SJSA1 (cell line): ENCODE data around the gene S100A6. TPM values are rescaled to one million over a fixed set of nuclear protein-coding genes. Genes with fewer than 3 reads are reported as not detected.
"Not testable (repeated sequence)": the region's sequence is repeated elsewhere in the genome, so short reads cannot be mapped to it uniquely, and the experiment has no call there.

ENCODE experiments used
- DNase-seq, 2 experiments: peaks; one replicate each; pipeline ENCODE4 v3.0.0-alpha.2; 2015 to 2020; ENCODE audit warnings: low spot score in 2 of 2, low read depth in 1 of 2
- H3K27ac ChIP-seq: fragments of 250-450 bp; sonication (Bioruptor Pico); 2 replicates; pipeline ENCODE4 v1.5.1; 2020; ENCODE audit warnings: mild to moderate bottlenecking, moderate library complexity
- H3K27me3 ChIP-seq: fragments of 250-450 bp; sonication (Bioruptor Pico); replicated peaks from 2 replicates; pipeline ENCODE4 v1.5.1; 2020; ENCODE audit warnings: mild to moderate bottlenecking, moderate library complexity
- H3K36me3 ChIP-seq: fragments of 250-450 bp; sonication (Bioruptor Pico); 2 replicates; pipeline ENCODE4 v1.5.1; 2020; ENCODE audit warnings: mild to moderate bottlenecking
- H3K4me1 ChIP-seq: fragments of 250-450 bp; sonication (Bioruptor Pico); replicated peaks from 2 replicates; pipeline ENCODE4 v1.6.1; 2021; ENCODE audit warnings: mild to moderate bottlenecking
- H3K4me3 ChIP-seq: fragments of 250-450 bp; sonication (Bioruptor Pico); 2 replicates; pipeline ENCODE4 v1.5.1; 2020; ENCODE audit warnings: mild to moderate bottlenecking
- H3K9me3 ChIP-seq: fragments of 250-450 bp; sonication (Bioruptor Pico); replicated peaks from 2 replicates; pipeline ENCODE4 v1.5.1; 2020; ENCODE audit warnings: mild to moderate bottlenecking
- total RNA-seq: library from RNA; depleted of rRNA; stranded (reverse); fragments of >200 nt; shearing (Covaris generic); gene quantifications from 2 replicates; pipeline ENCODE4 v1.2.3, GENCODE V29; 2014

Gene S100A6
- total RNA-seq, 1 experiment from 2014 or later = 609 TPM

DNA sequence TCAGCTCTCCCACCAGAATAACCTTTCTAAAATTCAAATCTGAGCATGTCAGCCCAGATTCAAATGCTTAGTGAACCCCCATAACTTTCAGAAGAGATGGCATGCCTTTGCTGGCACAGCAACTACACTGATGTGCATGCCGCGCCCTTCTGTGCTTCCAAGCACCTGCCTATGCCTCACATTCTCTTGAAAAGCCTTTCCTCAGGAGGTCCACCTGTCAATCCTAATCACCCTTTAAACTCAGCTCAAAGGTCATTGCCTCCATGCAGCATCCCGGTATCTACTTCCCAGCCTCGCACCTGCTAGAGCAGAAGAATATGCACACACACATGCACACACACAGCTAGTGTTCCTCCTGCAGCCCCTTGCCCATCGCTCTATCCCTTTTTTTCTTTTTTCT lies 35.1 kb upstream of the S100A6 start:
- Histone ChIP-seq H3K36me3 (0 out of 2 replicates have a peak, but pooled peaks cover 4% of the 10 kb centered on the region), H3K4me3 (no peak overlapping the region), H3K27me3 (no peaks in the 10 kb centered on the region), H3K9me3 (no peaks in the 10 kb centered on the region), H3K4me1 (peaks cover 36% of the 10 kb centered on the region), H3K27ac (no peak overlapping the region)
- DNase-seq = no peak

DNA sequence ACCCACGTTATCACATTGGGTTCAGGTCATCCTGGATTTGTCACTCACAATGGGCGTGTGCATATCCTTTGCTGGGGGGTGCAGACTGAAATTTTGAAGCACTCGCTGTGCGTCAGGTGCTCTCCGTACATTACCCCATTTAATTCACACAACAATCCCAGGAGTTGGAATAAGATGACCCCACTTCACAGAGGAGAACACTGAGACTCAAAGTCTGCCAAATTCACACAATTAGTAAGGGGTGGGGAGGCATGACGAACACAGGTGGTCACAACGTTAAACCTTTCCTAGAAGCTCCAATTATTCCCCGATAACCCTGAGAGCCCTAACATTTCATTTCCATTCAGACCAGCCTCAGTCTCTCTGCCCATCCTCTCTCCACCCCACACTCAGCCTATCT lies 33.7 kb upstream of the S100A6 start:
- Histone ChIP-seq H3K4me3 (no peak overlapping the region), H3K27ac (no peak overlapping the region), H3K36me3 (0 out of 2 replicates have a peak, but pooled peaks cover 4% of the 10 kb centered on the region), H3K27me3 (no peaks in the 10 kb centered on the region), H3K9me3 (no peaks in the 10 kb centered on the region), H3K4me1 (peaks cover 46% of the 10 kb centered on the region)
- DNase-seq = no peak

GRCh38 chr1:153568367-153569099 lies 32.7 kb upstream of the S100A6 start:
- peak overlapping the region; percentile 99 for H3K27ac ChIP-seq
- no peaks in the 10 kb centered on the region for H3K27me3 ChIP-seq
- peak; percentile 92 for DNase-seq
- 0 out of 2 replicates have a peak, but pooled peaks cover 4% of the 10 kb centered on the region for H3K36me3 ChIP-seq
- peaks cover 46% of the 10 kb centered on the region for H3K4me1 ChIP-seq
- H3K9me3 ChIP-seq = no peaks in the 10 kb centered on the region
- no peak overlapping the region for H3K4me3 ChIP-seq

DNA sequence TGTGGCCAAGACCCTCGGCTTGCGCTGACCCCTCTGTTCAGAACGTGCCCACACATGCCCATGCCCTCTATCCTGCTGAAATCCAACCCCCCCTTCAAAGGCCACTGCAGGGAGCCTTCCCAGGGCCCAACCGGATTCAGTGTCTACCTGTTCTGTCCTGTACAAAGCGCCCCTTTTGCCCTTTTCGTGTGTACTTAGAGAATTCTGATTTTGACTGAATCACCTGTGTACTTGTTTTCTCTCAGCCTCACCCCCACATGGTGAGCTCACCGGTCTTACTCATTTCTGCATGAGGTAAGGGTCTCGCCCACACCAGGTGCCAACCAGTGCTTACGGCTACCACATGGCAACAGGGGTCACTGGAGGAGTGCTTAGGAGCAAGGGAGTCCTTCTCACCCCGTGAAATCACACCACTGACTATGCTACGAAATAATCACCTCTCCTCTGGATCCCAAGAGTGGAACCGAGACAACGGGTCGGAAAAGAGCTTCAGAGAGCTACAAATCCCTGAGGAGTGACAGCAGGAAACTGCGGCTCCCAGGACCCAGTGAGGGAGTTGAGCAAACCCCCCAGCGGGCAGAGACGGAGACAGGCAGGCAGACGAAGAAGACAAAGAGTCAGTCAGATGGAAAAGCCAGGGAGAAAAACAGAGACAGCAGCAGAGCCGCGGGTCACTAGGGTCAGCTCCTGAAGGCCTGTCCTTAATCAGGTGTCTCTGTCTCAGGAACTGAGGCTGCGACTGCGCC lies 32.0 kb upstream of the S100A6 start:
- no peak overlapping the region for H3K4me3 ChIP-seq
- H3K9me3 ChIP-seq = no peaks in the 10 kb centered on the region
- peaks cover 45% of the 10 kb centered on the region for H3K4me1 ChIP-seq
- peak overlapping the region; percentile 99 for H3K27ac ChIP-seq
- DNase-seq = peak in 1 of 2 experiments; percentile 37
- no peaks in the 10 kb centered on the region for H3K27me3 ChIP-seq
- H3K36me3 ChIP-seq = 0 out of 2 replicates have a peak, but pooled peaks cover 4% of the 10 kb centered on the region

DNA sequence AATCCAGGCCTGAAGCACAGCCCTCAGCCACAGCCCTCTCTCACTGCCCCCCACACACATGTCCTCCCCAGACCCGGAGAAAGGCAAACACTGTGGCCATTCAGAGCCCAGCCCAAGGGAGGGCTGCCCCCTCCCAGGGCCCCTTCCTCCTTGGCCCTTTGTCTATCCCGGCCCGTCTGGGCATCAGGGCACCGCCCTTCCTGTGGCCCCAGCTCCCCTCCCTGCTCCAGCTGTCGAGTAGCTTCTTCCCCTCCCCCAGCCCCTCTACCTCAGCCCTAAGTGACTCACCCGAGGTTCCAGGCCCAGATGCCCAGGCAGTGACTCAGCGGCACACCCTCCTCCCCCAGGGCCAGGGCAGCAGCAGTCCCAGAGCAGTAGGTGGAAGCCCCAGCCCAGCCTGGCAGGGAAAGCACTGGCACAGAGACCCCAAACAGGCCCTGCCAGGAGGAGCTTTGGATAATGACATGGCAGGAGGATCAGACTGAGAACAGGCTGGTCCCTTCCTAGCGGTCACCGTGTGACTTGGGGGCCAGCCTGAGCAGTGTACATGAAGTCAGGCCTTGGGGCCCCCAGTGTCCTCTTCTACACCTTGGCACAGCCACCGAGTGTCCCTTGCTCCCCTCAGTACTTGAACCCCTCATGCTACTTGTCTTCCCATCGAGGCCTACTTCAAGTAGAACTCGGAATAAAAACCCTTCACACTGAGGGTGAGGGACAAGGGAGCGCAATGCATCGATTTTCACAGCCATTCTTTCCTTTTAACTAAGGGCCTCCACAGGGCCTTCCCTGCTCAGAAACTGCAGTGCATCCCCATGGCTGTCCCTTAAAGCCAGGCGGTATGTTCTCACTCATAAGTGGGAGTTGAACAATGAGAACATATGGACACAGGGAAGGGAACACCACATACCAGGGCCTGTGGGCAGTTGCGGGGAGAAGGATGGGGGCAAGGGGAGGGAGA lies 30.9 kb upstream of the S100A6 start:
- peak overlapping the region; percentile 99 for H3K27ac ChIP-seq
- no peaks in the 10 kb centered on the region for H3K27me3 ChIP-seq
- H3K4me1 ChIP-seq = peaks cover 51% of the 10 kb centered on the region
- 0 out of 2 replicates have a peak, but pooled peaks cover 4% of the 10 kb centered on the region for H3K36me3 ChIP-seq
- peak; percentile 99 to 100 for DNase-seq
- no peaks in the 10 kb centered on the region for H3K9me3 ChIP-seq
- no peak overlapping the region for H3K4me3 ChIP-seq

GRCh38 chr1:153565529-153566374 lies 30.0 kb upstream of the S100A6 start, which contains the start of gene S100A2:
TSS of gene S100A2 (minus strand) at chr1:153565844. CDS start at chr1:153563877, 1,967 bp downstream.
- no peak within 1 kb of the TSS for H3K4me3 ChIP-seq
- DNase-seq = peak; percentile 91 to 92
- H3K27ac ChIP-seq = peak within 1 kb of the TSS; percentile 99
- no peaks in the 10 kb centered on the region for H3K27me3 ChIP-seq
- no peaks in the 10 kb centered on the region for H3K9me3 ChIP-seq
- H3K36me3 ChIP-seq = 0 out of 2 replicates have a peak, but pooled peaks cover 4% of the 10 kb centered on the region
- peaks cover 54% of the 10 kb centered on the region for H3K4me1 ChIP-seq

GRCh38 chr1:153563991-153564390 lies 28.2 kb upstream of the S100A6 start:
- peaks cover 53% of the 10 kb centered on the region for H3K4me1 ChIP-seq
- no peak overlapping the region for H3K4me3 ChIP-seq
- H3K36me3 ChIP-seq = 0 out of 2 replicates have a peak, but pooled peaks cover 4% of the 10 kb centered on the region
- no peaks in the 10 kb centered on the region for H3K27me3 ChIP-seq
- H3K27ac ChIP-seq = no peak overlapping the region
- H3K9me3 ChIP-seq = no peaks in the 10 kb centered on the region
- no peak for DNase-seq

GRCh38 chr1:153563483-153563901 lies 27.7 kb upstream of the S100A6 start:
- H3K4me3 ChIP-seq = no peak overlapping the region
- H3K27me3 ChIP-seq = no peaks in the 10 kb centered on the region
- 0 out of 2 replicates have a peak, but pooled peaks cover 4% of the 10 kb centered on the region for H3K36me3 ChIP-seq
- H3K4me1 ChIP-seq = peaks cover 48% of the 10 kb centered on the region
- DNase-seq = no peak
- H3K9me3 ChIP-seq = no peaks in the 10 kb centered on the region
- H3K27ac ChIP-seq = no peak overlapping the region

GRCh38 chr1:153562021-153562420 lies 26.2 kb upstream of the S100A6 start:
- not testable (repeated sequence) for H3K9me3 ChIP-seq, H3K27ac ChIP-seq, DNase-seq, H3K4me3 ChIP-seq, H3K36me3 ChIP-seq, H3K27me3 ChIP-seq
- peaks cover 34% of the 10 kb centered on the region for H3K4me1 ChIP-seq

- Histone ChIP-seq H3K9me3 (no peaks in the 10 kb centered on the region), H3K27me3 (no peaks in the 10 kb centered on the region), H3K36me3 (no peaks in the 10 kb centered on the region), H3K4me3 (no peak overlapping the region), H3K27ac (no peak overlapping the region), H3K4me1 (peaks cover 29% of the 10 kb centered on the region)
- no peak for DNase-seq
These were observed 25.7 kb upstream of the S100A6 start for GRCh38 chr1:153561466-153561985.

DNA sequence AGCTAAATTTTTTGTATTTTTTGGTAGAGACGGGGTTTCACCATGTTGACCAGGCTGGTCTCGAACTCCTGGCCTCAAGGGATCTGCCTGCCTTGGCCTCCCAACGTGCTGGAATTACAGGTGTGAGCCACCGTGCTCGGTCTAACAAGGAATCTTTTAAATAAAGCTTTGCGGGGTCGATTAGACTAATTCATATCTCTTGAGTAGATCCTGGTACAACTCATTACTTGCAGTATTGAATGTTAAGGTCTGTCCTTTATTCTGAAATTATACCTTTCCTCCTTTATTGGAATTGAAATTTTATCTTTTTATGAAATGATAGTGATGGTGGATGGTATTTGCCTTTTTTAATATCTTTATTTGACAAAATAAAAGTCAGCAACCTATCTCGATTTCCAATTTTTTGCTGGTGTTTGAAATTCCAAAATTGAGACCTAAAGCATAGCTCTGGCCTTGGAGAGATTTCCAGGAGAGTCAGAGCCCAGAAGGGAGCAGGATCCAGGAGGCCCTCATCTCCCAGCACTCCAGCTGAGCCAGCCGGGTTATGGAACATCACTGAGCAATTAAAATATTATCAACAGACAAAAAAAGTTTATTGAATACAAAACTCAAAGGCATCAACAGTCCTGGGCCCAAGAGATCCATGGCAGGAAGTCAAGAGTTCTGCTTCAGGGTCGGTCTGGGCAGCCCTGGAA lies 25.1 kb upstream of the S100A6 start:
- Histone ChIP-seq H3K4me3 (no peak overlapping the region), H3K27me3 (no peaks in the 10 kb centered on the region), H3K27ac (no peak overlapping the region), H3K9me3 (no peaks in the 10 kb centered on the region), H3K4me1 (peaks cover 23% of the 10 kb centered on the region), H3K36me3 (no peaks in the 10 kb centered on the region)
- DNase-seq = no peak

GRCh38 chr1:153560241-153560640 lies 24.4 kb upstream of the S100A6 start:
- peaks cover 16% of the 10 kb centered on the region for H3K4me1 ChIP-seq
- H3K4me3 ChIP-seq = no peak overlapping the region
- no peak overlapping the region for H3K27ac ChIP-seq
- no peaks in the 10 kb centered on the region for H3K27me3 ChIP-seq
- H3K36me3 ChIP-seq = no peaks in the 10 kb centered on the region
- no peak for DNase-seq
- H3K9me3 ChIP-seq = no peaks in the 10 kb centered on the region
